H4 (cell line): ENCODE data around the gene ARHGAP15. TPM values are rescaled to one million over a fixed set of nuclear protein-coding genes. Genes with fewer than 3 reads are reported as not detected.

Source experiments
- DNase-seq: peaks from one replicate; pipeline ENCODE4 v3.0.0-alpha.2; 2015; ENCODE audit warnings: low spot score
- total RNA-seq: library from RNA; depleted of rRNA; stranded (reverse); fragments of >200 nt; shearing (Covaris generic); gene quantifications from 2 replicates; pipeline ENCODE4 v1.2.3, GENCODE V29; 2014

Gene ARHGAP15
- total RNA-seq, 1 experiment from 2014 or later: 0.15 TPM

DNA sequence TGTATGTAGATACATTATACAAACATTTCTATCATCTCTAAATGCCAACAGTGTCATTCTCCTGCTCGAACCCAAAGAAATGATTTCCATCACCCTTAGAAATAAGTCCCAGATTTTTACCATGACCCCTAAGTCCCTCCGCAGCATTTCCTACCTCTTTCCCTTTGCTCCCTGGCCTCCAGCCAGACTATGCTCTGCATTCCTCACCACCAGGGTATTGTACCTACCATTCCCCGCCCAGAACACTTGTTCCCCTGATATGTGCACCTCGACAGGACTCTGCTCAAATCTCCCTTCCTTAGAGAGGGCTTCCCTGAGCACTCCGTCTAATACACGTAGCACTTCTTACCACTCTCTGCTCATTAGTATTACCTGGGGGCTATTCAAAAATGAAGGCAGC, 630.2 kb downstream of the ARHGAP15 start:
- no peak for DNase-seq

DNA sequence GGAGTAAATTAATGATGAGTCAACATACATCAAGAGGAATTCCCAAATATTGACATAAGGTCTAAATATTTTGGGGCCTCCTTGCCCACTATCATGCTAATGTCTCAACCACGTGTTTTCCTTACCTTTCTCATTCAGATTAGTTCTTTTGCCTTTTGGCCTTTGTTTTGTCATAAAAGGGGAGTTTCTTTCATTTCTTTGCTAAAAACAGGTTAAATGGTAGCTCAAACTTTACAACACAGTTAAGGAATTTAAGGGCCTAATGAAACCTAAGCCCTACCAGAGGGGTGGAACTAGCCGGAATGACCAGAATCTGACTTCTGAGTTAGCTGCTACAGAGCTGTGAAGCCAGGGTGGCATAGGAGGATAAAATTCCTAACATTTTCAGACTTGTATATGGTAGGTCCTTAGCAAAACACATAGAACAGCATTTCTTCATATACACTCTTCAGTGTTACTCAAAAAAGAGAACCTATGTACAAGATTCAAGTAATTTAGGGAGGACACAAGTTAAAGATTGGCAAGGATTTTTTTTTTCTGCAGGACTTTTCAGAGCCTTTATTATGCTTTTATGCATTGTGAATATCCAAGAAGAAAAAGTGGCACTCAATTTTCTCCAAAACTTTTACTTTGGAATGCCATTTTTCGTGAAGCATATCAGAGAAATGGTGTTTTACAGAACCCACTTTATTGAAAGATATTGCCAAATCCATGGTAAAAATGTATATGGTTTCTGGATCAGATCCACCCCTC, 633.1 kb downstream of the ARHGAP15 start:
- no peak for DNase-seq

DNA sequence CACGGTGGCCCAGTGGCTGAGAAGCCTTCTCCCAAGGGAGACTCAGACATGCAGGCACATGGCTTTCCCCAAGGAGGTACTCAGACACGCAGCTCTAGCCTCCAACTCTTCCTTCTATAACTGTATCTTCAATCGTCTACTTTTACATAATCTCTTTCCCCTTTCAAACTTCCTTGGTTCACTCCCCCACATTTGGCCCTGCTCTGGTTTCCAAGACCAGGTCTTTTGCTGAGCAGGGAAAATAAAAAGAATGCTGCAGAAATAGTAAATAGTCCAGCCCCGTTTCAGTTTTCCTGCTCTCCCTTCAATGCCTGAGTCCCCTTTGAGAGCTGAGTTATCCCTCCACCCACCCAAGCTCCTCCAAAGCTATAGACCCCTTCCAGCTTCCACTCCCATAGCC, 635.0 kb downstream of the ARHGAP15 start:
- DNase-seq: no peak

DNA sequence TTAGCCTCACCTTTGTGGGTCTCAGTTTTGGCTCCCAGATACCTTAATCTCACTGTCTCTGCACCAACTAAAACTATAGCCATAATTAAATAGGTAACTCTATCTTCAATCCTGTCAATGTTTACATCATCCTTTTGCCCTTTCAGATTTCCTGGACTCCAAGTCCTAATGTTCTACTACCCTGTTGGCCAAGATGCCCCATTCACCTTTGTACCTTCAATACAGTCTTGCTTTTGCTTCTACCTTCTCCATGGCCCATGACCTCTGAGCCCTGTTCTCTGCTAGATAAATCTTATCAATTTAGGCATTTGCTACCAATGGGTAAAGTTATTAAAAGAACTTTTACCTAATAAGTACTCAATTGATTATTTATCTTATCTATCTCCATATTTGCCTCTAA, 635.5 kb downstream of the ARHGAP15 start:
- no peak for DNase-seq

DNA sequence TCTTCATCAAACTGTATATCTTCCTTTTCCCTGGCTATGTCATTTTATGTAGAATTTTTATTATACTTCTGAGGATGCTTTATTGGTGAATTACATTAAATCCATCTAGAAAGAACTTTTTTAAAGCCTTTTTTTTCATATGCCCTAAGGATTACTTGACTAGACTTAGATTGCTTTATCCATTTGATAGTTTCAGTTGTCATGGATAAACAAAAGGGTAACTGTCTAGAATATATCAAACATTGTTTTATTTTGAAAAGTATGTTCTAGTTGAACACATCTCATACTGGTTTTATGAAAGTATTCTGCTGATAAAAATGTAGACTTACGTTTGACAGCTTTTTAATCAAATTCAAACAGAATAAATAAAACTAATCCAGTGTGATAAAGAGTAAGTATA, 639.8 kb downstream of the ARHGAP15 start:
- no peak for DNase-seq

DNA sequence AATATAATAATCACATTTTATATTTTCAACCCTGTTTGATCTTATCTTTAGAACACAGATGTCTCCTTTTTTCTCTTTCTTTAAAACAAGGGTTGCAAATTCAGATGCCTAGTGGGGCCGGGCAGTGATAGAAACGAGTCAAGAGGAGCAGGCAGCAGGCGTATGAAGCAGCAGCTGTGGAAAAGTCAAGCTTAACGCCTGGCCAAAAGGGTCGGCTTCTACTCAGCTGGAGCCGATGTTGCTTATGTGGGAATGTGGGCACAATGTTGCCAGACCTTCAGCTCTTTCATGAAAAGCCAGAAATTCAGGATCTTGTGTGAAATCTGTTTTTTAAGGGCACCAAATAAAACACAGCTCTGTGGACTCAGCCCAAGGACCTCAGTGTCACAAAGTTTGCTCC, 642.7 kb downstream of the ARHGAP15 start:
- DNase-seq: no peak

DNA sequence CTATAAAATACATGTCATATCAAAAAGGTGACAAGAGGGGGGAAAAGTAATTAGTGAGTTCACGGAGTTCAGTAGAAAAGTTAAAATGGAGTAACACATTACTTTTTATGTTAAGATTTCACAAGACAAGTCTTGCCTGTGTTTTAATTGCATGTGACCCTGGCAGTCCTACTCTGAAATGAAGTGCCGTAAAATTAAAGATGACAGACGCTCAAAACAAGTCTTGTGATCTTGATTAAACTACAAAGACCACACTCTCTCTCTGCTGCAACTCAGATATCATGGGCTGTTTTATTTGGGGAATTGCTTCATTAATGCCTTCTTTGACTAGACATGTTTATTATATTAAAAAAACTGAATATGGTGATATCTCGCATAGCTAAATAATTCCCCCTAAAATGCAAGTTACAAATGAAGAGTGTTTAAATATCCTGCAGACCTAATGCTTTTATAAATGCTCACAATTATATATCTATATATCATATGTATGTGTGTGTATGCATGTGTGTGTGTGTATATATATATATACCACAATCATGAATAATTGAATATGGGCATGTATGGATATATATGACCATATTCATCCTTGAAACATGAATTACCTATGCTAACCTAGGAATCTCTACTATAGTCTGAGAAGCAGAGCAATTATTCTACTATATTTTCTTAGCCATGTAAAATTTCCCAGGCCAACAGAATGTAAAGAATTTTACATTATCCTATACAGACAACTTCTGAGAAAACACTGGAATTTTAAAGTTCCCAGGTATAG, 647.5 kb downstream of the ARHGAP15 start:
- DNase-seq: no peak

DNA sequence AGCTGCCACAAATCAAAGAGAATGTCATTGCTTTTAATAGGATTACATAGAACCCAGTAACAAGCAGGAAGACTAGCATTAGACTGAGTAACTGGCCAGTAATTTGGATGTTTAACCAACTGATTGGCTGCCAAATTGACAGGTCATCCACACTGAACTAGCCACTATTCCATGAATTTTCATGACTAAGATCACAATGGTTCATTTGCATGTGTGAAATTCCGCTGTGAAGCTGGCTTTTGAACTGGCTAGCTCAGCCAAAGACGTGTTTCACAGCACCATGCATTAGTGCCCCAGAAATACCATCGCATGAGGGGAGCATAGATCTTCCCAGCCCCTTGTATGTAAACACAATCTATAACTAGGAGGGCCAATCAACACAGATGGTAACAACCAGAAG, 649.8 kb downstream of the ARHGAP15 start:
- no peak for DNase-seq

DNA sequence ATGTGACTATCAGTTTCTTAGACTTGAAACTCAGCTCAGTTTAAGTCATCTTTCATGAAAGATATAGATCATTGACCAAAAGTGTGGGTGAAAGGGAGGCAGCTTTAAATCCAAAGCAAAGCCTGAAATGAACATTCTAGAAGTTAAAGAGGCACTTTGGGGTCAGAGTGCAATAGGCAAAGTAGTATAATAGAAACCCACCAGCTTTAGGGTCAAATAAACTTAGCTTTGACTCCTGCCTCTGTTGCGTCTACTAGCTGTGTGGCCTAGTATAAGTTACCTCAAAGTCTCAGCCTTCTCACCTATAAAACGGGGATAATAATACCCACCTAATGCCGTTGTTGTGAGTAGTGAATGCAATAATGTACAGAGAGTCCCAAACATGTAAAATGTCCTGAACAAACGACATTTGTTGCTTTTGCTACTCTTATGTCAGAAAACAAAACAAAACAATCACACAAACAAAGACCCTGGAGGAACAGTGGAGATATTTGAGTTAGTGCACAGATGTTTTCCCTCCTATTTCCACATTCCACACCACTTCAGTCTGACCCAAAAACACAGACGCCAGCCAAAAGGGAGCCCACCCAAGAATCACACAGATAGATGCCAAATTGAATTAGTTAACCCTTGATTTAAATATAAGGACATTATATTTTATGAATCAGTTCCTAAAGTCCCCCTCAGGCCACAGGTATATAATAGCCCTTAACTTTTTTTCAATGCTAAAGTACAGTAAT, 657.0 kb downstream of the ARHGAP15 start:
- no peak for DNase-seq

DNA sequence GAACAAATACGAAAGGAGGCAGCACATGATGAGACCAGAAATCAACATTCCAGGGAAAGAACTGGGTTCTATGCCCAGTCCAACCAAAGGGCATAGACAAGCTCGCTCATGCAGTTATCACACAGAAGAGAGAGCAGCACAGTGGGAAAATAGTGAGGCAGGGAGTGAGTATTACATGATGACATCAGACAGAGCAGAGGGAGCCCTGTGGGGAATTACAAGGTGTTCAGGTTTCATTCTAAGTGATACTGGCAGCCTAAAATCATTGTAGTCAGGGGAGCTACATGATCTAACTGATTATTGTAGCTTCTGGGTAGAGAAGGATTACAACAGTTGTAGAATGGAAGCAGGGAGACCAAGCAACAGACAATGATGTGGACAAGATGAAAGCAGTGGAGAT, 658.5 kb downstream of the ARHGAP15 start:
- DNase-seq: no peak

DNA sequence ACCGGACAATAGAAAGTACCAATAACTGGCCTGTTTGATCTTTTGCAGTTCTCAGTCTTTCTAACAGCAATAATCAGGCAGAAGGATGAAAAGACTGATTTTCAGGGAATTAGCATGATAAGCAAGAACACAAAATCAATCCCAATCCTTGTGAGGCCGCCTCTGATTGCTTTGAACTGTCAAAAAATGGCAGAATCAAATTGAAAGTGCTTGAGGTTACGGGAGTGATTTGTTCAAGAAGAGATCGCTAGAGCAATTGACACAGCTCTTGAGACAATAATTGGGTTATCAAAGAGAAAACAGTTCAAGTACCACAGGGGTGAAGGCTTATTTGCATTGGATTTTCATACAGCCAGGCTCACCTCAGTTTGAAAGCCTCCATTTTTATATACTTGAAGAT, 663.4 kb downstream of the ARHGAP15 start:
- no peak for DNase-seq

DNA sequence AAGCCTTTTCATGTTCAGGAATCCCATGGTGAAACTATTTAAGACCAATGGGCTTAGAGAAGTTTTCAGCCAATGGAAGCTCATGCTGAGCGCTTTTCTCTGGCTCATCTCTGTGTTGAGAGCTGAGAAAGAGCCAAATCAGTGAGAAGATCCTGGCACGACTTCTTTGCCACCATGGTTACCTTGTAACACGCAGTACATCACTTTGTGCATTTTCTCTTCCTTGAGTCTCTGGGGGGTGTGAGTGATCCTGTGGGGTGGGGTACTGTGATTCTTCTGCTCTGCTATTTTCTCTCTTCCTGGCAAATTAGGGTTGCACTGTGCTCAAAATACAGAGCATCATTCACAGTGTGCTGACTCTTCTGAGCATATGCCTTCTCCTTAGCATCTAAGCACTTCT, 664.2 kb downstream of the ARHGAP15 start:
- no peak for DNase-seq

DNA sequence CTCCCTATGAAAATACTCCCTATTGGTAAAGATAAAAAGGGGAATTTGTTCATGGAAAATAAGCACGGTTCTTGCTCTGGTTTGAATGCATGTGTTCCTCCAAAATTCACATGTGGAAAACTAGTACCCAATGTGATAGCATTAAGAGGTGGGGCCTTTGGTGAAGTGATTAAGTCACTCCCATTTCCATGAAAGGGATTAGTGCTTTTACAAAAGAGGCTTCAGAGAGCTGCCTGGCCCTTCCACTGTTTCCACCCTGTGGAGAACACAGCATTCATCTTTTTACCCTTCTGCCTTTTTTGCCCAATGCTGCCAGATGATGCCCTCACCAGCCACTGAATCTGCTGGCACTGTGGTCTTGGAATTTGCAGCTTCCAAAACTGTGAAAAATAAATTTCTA, 666.8 kb downstream of the ARHGAP15 start:
- DNase-seq: no peak

DNA sequence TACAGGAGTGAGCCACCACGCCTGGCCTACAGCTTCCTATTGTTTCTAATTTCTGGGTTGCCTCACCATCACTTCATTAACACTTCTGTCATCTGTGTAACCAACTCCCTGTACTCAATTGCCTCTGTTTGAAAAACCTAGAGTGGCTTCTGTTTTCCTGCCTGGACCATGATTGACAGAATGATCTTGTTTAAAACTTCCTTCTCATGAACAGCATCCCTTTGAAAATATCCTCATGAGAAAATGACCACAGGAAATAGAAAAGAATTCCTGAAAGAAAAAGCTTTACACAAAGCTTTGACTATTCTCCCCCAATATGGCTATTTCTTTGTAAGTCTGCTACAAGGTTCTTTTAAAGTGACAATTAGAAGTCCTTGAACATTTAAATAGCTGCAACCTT, 672.3 kb downstream of the ARHGAP15 start:
- no peak for DNase-seq

DNA sequence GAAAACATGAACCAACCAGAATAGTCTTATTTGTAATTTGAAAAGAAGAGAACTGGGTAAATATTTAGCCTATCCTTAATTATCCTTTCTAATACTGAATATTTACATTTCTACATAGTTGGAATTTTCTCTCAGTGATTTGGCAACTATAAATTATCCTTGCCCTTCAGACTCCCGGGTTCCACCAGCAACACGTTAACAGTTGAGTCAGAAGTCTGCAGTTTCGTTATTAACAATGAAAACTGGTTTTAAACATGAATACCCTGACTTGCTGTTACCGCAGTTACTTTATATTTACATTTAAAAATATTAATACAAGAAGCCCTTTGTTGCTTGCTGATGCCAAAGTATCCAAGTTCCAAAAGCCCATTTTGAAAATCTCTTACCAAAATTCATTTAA, 673.0 kb downstream of the ARHGAP15 start:
- DNase-seq: no peak

DNA sequence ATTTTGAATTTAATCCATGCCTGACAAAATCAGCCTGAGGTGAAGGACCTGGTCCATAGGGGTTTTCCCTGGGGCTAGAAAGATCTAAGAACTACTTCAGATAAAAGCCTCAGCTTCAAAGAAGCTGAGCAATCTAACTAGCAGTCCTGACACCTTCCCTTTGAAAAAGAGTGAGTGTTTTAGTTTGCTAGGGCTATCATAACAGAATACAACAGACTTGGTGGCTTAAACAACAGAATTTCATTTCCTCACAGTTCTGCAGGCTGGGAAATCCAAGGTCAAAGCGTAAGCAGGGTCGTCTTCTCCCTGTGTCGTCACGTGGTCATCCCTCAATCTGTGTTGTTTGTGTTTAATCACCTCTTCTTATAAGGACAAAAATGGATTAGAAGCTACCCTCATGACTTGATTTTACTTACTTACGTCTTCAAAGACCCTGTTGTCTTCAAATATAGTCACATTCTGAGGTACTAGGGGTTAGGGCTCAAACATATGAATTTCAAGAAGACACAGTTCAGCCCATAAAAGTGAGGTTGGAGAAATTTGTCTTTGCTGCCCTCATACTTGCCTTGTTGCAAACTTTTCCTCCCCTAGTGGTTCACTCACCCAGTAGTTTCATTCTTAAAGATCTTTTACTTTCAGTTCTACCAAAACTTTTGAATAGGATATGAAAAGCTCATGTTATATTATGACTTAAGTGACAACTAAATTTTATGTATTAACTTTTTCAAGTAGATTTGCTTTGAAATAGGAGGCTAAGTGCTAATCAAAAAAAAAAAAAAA, 673.8 kb downstream of the ARHGAP15 start:
- no peak for DNase-seq

DNA sequence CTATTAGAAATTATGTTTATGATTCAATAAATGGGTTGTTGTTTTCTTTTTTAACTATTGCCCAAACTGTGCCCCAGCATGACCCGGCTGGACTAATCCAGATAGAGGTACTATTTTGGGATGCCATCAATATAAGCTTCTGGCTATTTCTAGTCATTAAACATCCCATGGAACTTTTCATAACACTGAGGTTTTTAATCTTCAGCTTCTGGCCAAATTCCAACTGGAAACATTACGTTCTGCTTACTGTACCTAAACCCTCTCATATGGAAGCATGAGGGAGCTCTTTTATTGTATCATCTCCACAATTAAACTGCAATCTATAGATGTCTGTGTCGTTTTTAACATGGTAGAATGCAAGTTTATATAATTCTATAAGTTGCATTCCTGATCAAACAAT, 674.7 kb downstream of the ARHGAP15 start:
- DNase-seq: no peak

DNA sequence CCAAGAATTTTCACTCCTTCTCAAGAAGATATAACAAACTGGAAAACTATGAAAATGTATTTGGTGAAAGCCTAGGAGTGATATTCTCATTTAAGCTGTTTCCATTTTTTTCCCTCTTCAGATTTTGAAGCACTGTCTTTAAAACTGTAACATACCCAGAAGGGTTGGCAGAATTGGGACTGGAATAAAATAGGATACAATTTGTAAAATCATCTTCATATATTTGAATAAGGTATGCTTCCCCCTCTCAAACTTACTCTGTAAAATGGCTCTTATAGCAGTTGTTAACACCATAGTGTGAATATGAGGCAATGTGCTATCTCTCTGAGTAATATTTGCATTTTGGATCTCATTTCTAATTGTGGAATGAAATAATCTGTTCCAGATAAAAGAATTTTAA, 676.4 kb downstream of the ARHGAP15 start:
- DNase-seq: no peak

DNA sequence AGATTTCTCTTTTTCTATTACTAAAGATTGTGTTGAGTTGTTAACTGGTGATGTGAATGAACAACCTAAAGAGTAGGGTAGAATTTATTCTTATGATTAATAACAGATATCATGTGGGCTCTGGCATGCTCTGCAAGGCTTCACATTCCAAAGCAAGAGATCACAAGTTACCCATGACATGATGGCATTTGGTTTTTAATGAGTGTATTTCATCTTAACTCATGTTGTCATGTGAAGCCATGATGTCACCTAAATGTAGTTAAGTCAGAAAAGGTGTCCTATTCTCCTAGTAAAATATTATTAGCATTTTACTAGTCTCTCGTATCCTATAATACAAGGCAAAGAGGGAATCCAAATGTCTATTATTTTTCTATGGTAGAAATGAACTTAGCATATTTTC, 678.0 kb downstream of the ARHGAP15 start:
- no peak for DNase-seq

DNA sequence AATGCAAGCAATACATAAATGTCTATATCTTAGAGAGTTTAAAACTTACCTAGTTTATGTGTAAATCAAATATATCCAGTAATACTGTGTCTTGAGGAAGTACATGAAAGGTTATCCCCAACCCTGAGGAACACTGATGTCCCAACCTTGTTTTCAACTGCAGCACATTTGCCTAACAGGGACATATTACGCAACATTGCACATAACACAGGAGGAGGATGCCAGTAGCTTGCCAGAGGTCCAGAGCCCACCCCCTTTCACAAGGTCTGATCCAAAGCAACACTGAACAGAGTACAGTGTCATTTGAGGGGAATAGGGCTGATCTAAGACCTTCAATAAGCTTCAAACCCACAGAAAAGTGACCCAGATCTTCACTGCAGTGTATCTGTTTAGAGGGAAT, 678.5 kb downstream of the ARHGAP15 start:
- no peak for DNase-seq

DNA sequence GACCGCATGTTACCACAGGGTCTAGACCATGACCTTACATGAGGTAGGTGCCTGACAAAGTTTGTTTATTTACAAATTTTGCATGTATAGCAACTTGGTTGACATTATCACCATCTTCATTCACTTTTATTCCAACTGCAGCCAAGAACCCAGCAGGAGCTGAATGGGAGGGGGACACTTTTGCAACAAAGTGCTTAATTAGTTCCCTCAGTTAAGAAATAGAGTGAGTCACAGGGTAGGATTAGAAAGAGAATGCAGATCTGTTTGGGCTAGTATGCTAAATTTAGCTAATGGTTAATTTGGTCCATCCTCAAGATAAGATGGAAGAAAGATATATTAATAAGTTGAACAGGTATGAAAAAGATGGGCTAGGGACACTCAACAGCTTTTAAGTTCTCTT, 678.9 kb downstream of the ARHGAP15 start:
- DNase-seq: no peak

DNA sequence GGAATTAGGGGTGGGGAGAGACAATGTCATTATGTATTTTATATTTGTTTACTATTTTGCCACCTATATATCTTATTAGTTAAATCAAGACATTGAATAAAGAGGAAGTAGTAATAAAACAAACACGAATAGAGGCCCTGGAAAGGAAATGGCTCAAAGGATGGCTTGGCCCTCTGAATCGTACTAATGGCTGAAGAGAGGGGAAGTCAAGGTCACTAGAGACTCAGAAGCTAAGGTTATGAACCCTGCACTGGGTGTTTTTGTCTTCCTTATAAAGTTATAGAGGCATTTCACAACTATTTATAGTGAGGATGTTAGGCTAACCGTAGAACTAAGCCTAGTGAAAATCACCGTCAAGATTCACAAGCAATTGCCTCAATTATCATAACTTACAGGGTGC, 685.9 kb downstream of the ARHGAP15 start:
- DNase-seq: no peak
